K562 (cell line): ENCODE measurements around the gene GNAQ. TPM values are rescaled to one million over a fixed set of nuclear protein-coding genes. Genes with fewer than 3 reads are reported as not detected.
A peak's percentile ranks its signal among the peaks of the same experiment; 100 is the strongest.

Experiments
- ASH1L ChIP-seq: fragments of 450-650 bp; IDR thresholded peaks from 2 replicates; pipeline ENCODE4 v1.6.1; 2018; ENCODE audit warnings: borderline replicate concordance, mild to moderate bottlenecking, low read depth; ENCODE audit not compliant: partially characterized antibody
- ATF1 ChIP-seq, 2 experiments: fragments of 450-650 bp in 1 of 2; IDR thresholded peaks; 2 replicates each; pipeline ENCODE4 v1.6.1; 2016; ENCODE audit warnings: missing compliant biosample characterization in 1 of 2, missing genetic modification characterization in 1 of 2
- ATF3 ChIP-seq, 2 experiments: fragments of 450-650 bp in 1 of 2; sonication (generic) in 1 of 2; formaldehyde crosslinking in 1 of 2; IDR thresholded peaks in 1 of 2; conservative IDR thresholded peaks in 1 of 2; 2 replicates each; pipeline versions ENCODE4 v1.6.1 to v1.8.1; 2016 to 2023; ENCODE audit warnings: mild to moderate bottlenecking in 2 of 2, moderate library complexity in 2 of 2, inconsistent platforms in 1 of 2, missing genetic modification reagents in 1 of 2
- CBFA2T2 ChIP-seq: fragments of 450-650 bp; conservative IDR thresholded peaks from 2 replicates; pipeline ENCODE4 v1.6.1; 2017; ENCODE audit warnings: mild to moderate bottlenecking
- CREB1 ChIP-seq, 2 experiments: sonication (generic) in 1 of 2; formaldehyde crosslinking in 1 of 2; IDR thresholded peaks; 2 replicates each; pipeline versions ENCODE4 v1.6.1 to v1.8.0; 2012 to 2022; ENCODE audit warnings: inconsistent platforms in 1 of 2, mild to moderate bottlenecking in 1 of 2, missing genetic modification reagents in 1 of 2, moderate library complexity in 1 of 2
- DACH1 ChIP-seq: fragments of 450-650 bp; IDR thresholded peaks from 2 replicates; pipeline ENCODE4 v1.6.1; 2018; ENCODE audit not compliant: partially characterized antibody
- ELF4 ChIP-seq: fragments of 450-650 bp; formaldehyde crosslinking; IDR thresholded peaks from 2 replicates; pipeline ENCODE4 v1.4.0; 2022; ENCODE audit warnings: missing genetic modification characterization
- FIP1L1 ChIP-seq: fragments of 200-400 bp; formaldehyde crosslinking; IDR thresholded peaks from 2 replicates; pipeline ENCODE4 v1.6.1; 2018; ENCODE audit warnings: mild to moderate bottlenecking, low read depth, low read length; ENCODE audit not compliant: poor library complexity, severe bottlenecking
- FOXM1 ChIP-seq, 2 experiments: fragments of 450-650 bp in 1 of 2; sonication (generic) in 1 of 2; formaldehyde crosslinking in 1 of 2; IDR thresholded peaks; 2 replicates each; pipeline versions ENCODE4 v1.6.1 to v1.9.0; 2017 to 2022; ENCODE audit warnings: low read depth in 2 of 2, mild to moderate bottlenecking in 2 of 2, missing genetic modification reagents in 1 of 2, moderate library complexity in 1 of 2
- HOMEZ ChIP-seq: fragments of 250-450 bp; sonication (Bioruptor Pico); IDR thresholded peaks from 2 replicates; pipeline ENCODE4 v1.4.0; 2020; ENCODE audit warnings: mild to moderate bottlenecking, moderate library complexity
- MEIS2 ChIP-seq: fragments of 450-650 bp; IDR thresholded peaks from 2 replicates; pipeline ENCODE4 v1.6.1; 2014; ENCODE audit warnings: mild to moderate bottlenecking; ENCODE audit not compliant: partially characterized antibody
- NCOR1 ChIP-seq: fragments of 450-650 bp; IDR thresholded peaks from 2 replicates; pipeline ENCODE4 v1.6.1; 2016; ENCODE audit warnings: mild to moderate bottlenecking, moderate library complexity
- POLR2H ChIP-seq: IDR thresholded peaks from 2 replicates; pipeline ENCODE4 v1.6.1; 2016; ENCODE audit warnings: missing genetic modification characterization, low read depth, mild to moderate bottlenecking, control low read depth, missing compliant biosample characterization, moderate library complexity
- RAD21 ChIP-seq, 2 experiments: fragments of 250-450 bp in 1 of 2; fragments of 450-650 bp in 1 of 2; sonication (Bioruptor Pico) in 1 of 2; formaldehyde crosslinking in 1 of 2; IDR thresholded peaks in 1 of 2; conservative IDR thresholded peaks in 1 of 2; 2 replicates each; pipeline versions ENCODE4 v1.4.0 to v1.8.0; 2020 to 2022; ENCODE audit warnings: mild to moderate bottlenecking in 2 of 2, moderate library complexity in 1 of 2
- ZNF77 ChIP-seq: fragments of 250-450 bp; sonication (Bioruptor Pico); IDR thresholded peaks from 2 replicates; pipeline ENCODE4 v1.5.0; 2020
- polyA plus RNA-seq, 8 experiments: library from polyadenylated mRNA; depleted of rRNA in 4 of 8; stranded (reverse) in 5 of 8; unstranded in 3 of 8; fragments of >200 nt; fragmentation: Nextera tagmentation in 2 of 8; fragmentation: Illumina TruSeq in 1 of 8; extraction: Ambion mirVana in 2 of 8; extraction: Trizol in 1 of 8; gene quantifications; 2 replicates each; pipeline versions ENCODE4 v1.2.1 to v1.2.3, GENCODE V29; 2011 to 2014; ENCODE audit warnings: inconsistent platforms in 1 of 8, missing spikeins in 1 of 8
- total RNA-seq, 7 experiments: library from RNA; depleted of rRNA in 6 of 7; stranded (reverse); fragments of >200 nt in 6 of 7; fragmentation: Illumina TruSeq in 2 of 7; extraction: Trizol in 2 of 7; gene quantifications; 2 replicates each; pipeline versions ENCODE4 v1.2.1 to v1.2.3, GENCODE V29; 2011 to 2021; ENCODE audit warnings: low replicate concordance in 1 of 7

The GNAQ gene
- total and polyA plus RNA-seq, 9 of the 15 experiments (the other 6 are each of a cell fraction or from before 2014, with no cell fraction given): 4.8 to 27.9 (median 17.5) TPM

- TF ChIP-seq FIP1L1 (no peak), POLR2H (tag) (no peak), ATF1 (CRISPR knock-in tag; IDR thresholded peaks at IDR 0.05) (no peak), ATF1 (tag; IDR thresholded peaks at IDR 0.05) (peak; percentile 84), ELF4 (CRISPR knock-in tag) (peak; percentile 85; the same call in 1 of the 2 replicates), DACH1 (peak; percentile 33), CBFA2T2 (peak; percentile 58), ASH1L (no peak), FOXM1 (IDR thresholded peaks at IDR 0.05; ENCODE audit: low read depth) (peak; percentile 43; the same call in 1 of the 2 replicates), FOXM1 (CRISPR knock-in tag; IDR thresholded peaks at IDR 0.05; ENCODE audit: low read depth) (no peak), CREB1 (IDR thresholded peaks at IDR 0.05) (peak; percentile 56; the same call in 1 of the 2 replicates), CREB1 (CRISPR knock-in tag; IDR thresholded peaks at IDR 0.05) (peak; percentile 43; the same call in 1 of the 2 replicates), ATF3 (IDR thresholded peaks at IDR 0.05) (peak; percentile 61; the same call in 1 of the 2 replicates), ATF3 (CRISPR knock-in tag; conservative IDR thresholded peaks at IDR 0.05) (no peak), ZNF77 (no peak), MEIS2 (peak; percentile 8), HOMEZ (CRISPR knock-in tag) (no peak), RAD21 (CRISPR knock-in tag; conservative IDR thresholded peaks at IDR 0.05 in 1 of 2, IDR thresholded peaks at IDR 0.05 in 1 of 2) (peak in 1 of 2 experiments; percentile 19; a peak in 1 of 4 replicates), NCOR1 (peak; percentile 71)
Observed at GRCh38 chr9:78004478-78005229, 27.0 kb downstream of the GNAQ start (continued).
